Activated T-cell treated with anti-CD3 and anti-CD28 coated beads for 24 hours (primary cell): Measurements from ENCODE around the gene MMP17.

Source experiments
- DNase-seq: peaks from one replicate; pipeline ENCODE4 v3.0.0-alpha.2; 2020; ENCODE audit warnings: low read depth

The MMP17 gene

DNA sequence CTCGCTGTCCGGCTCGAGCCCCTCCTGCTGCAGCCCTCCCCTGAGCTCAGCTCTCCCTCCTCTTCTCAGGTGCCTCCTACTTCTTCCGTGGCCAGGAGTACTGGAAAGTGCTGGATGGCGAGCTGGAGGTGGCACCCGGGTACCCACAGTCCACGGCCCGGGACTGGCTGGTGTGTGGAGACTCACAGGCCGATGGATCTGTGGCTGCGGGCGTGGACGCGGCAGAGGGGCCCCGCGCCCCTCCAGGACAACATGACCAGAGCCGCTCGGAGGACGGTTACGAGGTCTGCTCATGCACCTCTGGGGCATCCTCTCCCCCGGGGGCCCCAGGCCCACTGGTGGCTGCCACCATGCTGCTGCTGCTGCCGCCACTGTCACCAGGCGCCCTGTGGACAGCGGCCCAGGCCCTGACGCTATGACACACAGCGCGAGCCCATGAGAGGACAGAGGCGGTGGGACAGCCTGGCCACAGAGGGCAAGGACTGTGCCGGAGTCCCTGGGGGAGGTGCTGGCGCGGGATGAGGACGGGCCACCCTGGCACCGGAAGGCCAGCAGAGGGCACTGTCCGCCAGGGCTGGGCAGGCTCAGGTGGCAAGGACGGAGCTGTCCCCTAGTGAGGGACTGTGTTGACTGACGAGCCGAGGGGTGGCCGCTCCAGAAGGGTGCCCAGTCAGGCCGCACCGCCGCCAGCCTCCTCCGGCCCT is 22.8 kb downstream of the MMP17 start:
- DNase-seq: no peak

DNA sequence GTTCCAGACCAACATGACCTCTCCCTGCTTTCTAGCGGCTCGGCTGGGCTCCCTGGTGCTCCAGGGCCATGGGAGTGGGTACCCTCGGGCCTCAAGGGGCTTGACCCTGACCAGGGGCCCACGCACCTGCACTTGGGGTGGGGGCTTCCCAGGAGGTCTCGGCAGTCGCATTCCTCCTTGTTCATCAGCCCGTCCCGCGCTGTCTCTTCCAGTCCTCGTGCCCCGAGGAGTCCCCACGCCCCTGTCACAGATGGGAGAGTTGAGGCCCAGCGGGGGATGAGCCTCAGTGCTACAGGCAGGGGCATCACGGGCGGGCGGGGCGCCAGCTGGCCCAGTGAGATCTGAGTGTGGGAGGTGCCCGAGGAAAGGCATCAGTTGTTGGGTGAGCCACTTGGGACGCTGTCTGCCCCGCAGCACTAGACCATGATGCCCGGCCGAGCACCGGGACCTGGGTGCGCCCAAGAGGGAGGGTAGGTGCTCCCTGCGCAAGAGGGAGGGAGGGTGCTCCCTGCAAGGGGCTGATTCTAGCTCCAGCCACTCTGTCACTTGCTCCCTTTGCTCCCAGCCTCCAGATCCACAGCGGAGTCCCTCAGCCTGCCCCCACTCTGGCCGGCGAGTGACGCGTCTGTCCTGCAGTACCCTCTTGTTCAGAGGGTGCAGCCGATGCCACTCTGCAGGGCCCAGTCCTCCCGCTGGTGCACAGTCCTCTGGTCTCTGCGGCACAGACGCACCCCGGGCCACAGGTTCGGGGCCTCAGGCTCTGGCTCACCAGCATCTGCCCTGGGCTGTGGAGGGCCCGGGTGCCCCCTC is 23.8 kb downstream of the MMP17 start:
- DNase-seq: no peak

DNA sequence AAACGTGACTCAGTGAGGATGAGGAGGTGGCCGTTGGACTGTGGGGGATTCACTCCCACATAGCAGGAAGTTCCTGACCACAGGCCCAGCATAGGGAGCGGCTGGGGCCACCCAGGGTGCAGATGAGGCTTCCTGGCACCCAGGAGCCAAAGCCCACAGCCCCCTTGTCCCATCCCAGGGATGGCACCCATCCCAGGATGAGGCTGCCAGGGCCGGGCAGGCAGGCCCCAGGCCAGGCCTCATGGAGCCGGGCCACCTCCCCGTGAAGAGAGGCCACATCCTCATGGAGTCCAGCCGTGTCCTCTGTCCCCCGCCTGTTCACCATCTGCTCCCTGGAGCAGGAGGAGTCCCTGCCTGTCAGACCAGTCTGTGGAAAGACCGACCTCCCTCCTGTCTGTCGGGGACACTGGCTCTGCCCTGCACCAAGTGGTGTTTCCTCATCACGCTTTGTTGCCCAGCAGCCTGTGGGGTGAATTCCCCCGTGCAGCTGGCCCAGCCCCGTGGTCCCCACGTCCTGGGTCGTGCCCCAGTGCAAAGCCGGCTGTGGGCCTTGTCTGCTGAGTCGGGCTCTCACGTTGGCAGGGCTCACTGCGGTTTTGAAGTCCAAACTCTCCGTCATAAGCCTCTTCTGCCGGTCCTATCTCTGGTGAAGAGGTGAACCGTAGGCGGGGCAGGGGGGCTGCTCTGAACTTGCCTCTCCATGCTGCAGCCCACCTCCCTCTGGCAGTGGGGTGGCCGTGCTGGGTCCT is 24.5 kb downstream of the MMP17 start:
- DNase-seq: no peak

DNA sequence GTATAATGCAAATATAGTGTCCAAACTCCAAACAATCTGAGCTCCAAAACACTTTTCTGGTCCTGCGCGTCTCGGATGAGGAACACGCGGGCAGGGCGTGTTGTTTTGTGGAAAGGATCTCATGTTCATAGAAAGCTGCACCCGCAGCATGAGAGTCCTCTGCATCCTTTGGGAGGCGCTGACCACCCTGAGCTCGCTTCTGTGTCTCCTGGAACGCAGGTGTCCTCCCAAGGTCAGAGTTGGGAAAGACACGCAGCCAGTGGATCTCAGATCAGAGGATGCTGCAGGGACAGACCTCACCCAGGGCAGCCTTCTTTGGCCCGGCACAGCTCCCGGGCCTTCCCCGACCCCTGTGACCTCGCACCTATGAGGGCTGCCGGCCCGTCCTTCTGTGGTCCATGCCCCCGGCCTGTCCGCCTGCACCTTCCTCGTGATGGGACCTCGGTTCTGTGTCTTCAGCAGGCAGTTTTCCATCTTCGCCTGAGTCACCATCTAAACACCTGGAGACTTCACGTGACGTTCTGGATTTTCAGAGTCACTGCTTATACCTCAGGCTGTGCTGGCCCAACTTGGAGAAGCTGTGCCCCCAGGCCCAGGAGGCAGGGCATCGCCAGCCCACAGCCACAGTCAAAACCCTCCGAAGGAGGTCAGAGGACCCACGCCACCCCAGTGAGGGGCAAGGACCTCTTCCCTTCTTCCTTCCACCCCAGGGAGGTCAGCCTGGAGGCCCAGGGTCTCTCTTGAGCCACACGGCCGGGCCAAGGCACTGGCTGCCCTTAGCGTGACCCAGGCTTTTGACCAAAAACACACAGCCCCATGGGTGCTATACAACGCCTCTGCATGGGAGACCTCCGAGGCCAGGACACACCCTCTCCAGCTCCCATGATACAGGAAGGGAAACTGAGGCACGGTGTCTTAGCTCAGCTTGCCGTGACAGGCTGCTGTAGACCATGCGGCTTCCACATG is 25.9 kb downstream of the MMP17 start:
- DNase-seq: no peak

DNA sequence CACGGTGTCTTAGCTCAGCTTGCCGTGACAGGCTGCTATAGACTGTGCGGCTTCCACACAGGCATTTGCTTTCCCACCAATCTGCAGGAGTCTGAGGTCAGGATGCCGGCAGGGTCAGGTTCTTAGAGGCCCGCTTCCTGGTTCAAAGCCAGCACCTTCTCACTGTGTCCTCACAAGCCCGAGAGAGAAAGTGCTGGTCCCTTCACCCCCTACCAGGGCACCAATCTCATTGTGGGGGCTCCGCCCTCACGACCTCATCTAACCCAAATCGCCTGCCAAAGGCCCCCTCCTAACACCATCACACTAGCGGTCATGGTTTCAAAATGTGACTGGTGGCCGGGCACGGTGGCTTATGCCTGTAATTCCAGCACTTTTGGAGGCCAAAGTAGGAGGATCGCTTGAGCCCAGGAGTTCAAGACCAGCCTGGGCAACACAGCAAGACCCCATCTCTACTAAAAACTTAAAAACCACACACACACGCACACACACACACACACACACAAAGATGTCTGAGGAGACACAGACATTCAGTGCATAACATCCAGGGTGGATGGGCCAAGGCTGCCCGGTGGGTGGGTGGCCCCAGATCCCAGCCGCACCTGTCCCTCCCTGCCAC is 26.8 kb downstream of the MMP17 start:
- no peak for DNase-seq

DNA sequence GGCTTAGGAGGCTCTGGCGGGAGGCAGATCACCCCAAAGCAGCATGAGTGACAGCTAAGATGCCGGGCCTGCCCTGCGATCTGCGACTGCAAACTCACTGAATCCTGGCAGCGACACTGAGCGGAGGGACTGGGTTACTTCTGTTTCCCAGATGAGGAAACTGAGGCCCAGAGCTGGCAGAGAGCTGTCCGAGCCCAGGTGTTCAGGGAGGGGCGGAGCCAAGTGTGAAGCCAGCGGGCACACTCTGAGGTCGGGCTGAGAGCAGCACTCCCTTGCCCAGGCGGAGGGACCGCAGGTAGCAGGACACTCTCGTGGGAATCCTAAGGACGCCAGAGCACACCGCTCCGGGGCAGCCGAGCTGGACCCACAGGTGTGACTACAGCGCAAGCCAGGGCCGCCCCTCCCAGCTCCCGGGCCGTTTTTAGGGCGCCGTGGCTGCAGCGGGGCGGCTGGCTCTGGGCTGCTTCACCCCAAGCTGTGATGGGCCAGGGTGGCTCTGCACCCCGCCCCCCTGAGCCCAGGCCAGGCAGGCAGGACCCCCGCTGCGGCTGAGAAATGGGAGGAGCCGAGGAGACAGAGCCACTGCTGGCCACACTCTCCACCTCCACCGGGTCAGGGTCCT is 27.4 kb downstream of the MMP17 start:
- DNase-seq: no peak

DNA sequence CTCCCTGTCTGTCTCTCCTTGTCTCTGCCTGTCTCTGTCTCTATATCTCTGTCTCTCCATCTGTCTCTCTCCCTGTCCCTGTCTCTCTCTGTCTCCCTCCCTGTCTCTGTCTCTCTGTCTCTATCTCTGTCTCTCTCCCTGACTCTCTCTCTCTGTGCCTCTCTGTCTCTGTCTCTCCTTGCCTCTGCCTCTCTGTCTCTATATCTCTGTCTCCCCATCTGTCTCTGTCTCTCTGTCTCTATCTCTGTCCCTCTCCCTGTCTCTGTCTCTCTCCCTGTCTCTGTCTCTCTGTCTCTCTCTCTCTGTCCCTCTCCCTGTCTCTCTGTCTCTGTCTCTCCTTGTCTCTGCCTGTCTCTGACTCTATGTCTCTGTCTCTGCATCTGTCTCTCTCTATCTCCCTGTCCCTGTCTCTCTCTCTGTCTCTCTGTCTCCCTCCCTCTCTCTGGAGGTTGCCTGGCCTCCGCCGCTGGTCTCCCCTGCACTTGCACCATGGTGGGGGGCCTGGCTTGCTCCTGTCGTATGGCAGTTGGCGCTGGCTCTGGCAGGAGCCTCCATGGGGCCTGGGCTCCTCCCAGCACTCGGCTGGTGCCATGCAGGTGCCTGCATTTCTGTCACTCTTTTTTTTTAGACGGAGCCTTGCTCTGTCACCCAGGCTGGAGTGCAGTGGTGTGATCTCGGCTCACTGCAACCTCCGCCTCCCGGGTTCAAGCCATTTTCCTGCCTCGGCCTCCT is 28.3 kb downstream of the MMP17 start:
- no peak for DNase-seq

DNA sequence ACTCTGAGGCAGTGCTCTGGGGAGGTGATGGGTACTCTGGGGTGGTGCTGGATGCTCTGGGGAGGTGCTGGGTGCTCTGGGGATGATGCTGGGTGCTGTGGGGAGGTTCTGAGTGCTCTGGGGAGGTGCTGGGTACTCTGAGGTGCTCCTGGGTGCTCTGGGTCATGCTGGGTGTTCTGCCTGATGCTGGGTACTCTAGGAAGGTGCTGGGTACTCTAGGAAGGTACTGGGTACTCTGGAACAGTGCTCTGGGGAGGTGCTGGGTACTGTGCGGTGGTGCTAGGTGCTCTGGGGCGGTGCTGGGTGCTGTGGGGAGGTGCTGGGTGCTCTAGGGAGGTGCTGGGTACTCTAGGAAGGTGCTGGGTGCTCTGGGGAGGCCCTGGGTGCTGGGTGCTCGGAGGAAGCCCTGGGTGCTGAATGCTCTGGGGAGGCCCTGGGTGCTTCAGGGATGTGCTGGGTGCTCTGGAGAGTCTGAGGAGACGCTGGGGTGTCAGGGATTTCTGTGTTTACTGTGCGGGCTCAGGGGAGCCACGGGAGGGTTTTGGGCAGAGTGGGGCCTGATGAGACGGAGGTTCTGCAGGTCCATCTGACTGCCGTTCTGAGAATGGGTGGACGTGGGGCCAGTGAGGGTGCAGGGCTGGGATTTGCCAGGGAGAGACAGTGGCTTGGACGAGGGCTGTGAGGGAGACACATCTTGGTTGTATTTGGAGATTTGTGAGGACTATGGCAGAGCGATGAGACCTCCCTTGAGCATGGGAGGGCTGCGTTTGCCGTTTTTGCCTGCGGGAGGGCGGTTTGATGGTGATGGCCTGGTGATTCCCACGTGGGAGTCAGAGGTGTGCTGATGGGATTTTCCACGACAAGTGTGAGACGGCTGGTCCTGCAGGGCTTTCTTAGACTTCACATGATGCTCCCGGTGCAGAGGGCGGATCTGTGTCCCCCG is 30.0 kb downstream of the MMP17 start:
- no peak for DNase-seq

DNA sequence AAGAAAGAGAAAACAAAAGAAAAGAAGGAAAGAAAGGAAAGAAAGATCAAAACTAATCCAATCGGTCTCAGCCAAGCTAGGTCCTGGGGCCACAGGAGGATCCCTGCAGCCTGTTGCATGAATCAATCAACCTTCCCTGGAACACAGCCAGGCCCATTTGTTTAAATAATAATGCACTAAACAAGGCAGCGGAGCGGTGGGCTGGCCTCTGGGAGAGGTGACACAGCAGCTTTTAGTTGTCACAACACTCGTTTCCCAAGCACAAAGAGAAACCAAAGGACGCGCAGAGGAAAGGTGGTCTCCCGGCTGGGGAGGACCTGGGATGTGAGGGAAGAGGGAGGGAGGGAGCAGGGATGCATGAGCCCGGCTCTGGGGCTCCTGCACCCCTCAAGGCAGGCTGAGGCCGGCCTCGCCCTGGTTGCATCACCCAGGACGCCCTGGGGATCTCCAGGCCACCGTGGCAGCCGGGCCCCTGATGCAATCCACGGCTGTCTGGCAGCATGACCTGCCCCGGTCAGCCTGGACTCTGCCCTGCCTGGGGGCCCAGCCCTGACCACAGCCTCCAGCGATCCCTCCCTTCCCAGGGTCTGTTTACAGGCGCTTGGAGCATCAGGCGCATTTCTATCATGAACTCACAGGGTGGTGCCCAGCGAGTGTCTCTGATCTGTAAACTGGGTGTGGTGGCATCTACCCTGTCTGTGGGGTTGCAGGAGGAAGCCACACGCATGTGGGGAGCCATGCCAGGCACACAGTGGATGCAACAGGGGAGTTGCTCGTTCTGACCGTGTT is 32.5 kb downstream of the MMP17 start:
- no peak for DNase-seq

DNA sequence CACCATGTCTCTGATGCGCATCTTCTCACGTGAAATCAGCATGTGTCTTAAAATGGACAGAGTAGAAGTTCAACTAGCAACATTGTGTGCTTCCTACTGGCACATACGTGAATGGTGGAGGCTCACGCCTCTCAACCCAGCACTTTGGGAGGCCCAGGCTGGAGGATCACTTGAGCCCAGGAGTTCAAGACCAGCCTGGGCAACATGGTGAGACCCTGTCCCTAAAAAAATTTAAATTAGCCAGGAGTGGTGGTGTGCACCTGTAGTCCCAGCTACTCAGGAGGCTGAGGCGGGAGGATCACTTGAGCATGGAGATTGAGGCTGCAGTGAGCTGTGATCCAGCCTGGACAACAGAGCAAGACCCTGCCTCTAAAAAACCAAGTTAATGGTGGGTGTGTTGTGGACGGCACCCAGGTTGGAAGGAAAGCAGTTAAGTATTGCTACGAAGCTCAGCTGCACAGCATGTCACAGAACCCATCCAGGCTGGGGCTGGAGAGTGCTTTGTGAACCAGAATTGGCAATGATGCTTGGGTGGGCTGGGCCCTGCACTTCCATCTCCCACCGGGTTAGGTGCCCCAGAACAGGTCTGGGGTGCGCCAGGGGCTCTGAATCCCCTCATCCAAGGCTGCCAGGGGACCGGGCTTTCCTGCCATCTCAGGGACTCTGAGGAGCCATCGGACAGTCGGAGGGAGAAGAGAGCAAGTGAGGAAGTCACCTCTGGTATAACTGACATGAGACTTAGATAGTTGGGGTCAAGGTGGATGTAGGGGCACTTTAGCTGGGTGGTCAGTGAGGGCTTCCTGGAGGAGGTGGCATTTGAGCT is 33.3 kb downstream of the MMP17 start:
- DNase-seq: no peak

DNA sequence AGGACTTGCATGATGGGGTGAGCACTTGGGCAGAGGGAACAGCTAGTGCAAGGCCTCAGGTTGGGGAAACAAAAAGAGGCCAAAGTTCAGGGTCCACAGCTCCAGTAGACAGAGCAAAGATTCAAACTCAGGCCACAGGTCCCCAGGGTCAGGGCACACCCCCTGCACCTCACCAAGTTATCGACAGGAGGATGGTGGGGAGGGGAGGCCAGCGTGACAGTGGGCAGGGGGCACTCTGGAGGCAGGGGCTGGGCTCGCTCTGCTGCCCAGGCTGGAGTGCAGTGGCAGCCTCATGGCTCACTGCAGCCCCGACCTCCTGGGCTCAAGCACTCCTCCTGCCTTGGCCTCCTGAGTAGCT is 33.9 kb downstream of the MMP17 start:
- DNase-seq: no peak

DNA sequence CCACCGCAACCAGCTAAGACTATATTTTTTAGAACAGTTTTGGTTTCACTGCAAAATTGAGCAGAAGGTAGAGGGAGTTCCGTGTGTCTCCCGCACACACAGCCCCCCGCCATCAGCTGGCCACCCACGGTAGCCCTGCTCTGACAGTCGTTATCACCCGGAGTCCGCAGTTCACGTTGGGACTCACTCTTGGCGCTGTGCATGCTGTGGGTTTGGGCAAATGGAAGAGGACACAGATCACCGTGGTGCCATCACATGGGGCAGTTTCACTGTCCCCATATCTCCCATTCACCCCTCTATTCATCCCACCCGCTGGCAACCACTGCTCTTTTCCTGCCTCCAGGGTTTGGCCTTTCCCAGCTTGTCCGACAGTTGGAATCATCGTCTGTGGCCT is 34.4 kb downstream of the MMP17 start:
- DNase-seq: no peak

DNA sequence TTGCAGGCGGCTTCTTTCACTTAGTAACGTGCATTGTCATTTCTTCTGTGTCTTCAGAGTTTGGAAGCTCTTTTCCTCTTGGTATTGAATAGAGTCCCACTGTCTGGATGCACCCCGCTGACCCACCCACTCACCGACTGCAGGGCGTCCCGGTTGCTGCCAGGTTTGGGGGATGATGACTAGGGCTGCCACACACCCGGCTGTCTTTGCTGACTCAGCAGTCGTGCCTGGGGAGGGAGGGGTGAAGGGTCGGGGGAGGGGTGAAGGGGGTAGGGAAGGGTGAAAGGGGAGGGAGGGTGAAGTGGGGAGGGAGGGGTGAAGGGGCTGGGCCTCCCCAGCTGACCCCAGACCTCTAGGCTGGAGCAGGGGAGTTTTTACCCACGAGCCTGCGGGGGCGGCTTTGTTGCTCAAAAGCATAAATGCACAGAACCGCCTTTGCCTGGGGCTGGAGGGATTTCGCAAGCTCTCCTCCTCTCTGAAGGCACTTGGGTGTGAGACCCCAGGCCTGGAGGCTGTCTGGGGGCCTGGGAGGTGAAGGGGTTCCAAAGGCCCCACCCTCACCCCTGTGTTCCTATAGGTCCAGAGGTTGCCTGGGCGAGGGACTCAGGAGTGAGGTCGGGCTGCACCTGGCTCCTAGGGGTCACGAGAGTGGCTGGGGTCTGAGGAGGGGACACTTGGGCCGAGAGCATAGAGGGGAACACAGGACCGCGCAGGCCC is 35.0 kb downstream of the MMP17 start:
- DNase-seq: no peak

DNA sequence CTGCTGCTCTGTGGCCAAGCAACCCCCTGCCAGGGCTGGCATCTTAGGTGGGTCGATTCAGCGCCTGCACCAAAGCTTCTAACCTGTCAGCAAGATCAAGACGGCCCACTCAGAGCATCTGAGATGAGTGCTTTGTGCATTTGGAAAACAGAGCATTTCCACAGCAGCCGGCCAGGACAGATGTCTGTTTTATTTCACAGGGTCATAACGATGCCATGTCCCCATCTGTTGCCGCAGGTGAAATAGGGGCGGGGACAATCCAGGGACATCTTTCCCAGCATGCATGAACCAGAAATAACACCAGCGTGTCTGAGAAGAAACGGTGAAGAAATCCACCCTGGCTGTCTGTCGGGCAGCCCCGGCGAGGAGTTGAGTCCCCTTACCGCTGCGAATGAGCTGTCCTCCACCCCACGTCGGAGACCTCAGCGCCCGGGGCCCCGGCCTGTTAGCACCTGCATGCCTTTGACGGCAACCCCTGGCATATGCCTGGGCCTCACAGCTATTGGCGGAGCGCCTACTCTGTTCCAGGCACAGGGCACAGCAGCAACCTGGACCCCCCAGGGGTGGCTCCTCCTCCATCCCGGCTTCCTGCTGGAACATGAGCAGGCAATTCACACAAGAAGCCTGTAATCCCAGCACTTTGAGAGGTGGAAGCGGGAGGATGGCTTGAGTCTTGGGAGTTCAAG is 35.7 kb downstream of the MMP17 start:
- no peak for DNase-seq

DNA sequence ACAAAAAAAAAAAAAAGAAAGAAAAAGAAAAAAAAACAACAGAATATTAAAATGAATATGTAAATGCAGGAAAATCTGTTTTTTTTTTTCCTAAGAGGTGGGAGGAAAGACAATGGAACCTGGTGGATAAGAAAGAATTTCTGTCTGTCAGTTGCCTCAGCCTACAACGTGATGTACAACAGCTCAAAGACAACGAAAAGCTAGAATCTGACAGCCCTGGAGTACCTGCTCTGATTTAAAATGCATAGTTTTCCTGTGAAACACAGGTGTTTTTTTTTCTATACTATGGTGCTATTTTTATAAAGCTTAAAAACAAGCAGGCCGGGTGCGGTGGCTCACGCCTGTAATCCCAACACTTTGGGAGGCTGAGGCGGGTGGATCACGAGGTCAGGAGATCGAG is 36.3 kb downstream of the MMP17 start:
- no peak for DNase-seq
